ENCODE results near the gene MOB3B.

GRCh38 chr9:27485158-27485557 lies 44.5 kb downstream of the MOB3B start:
- no peak for TF ChIP-seq TARDBP (IDR thresholded peaks at IDR 0.05)
- TF ChIP-seq FOXM1 (IDR thresholded peaks at IDR 0.05; ENCODE audit: borderline replicate concordance): no peak
- TF ChIP-seq PKNOX1 (IDR thresholded peaks at IDR 0.05): no peak
